KMS-11 (cell line): ENCODE results near the gene FAM111B.
A peak's percentile ranks its signal among the peaks of the same experiment; 100 is the strongest.
"Not testable (repeated sequence)": the region's sequence is repeated elsewhere in the genome, so short reads cannot be mapped to it uniquely, and the experiment has no call there.

Source experiments
- H2AFZ ChIP-seq: fragments of 200-600 bp; sonication (generic); 2 replicates; pipeline ENCODE4 v1.6.1; 2016; ENCODE audit warnings: antibody characterized with exemption, mixed run types, low read depth
- H3K27ac ChIP-seq: fragments of 200-600 bp; sonication (generic); 2 replicates; pipeline ENCODE4 v1.6.1; 2016; ENCODE audit warnings: mild to moderate bottlenecking, mixed run types
- H3K27me3 ChIP-seq: fragments of 200-600 bp; sonication (generic); 2 replicates; pipeline ENCODE4 v1.6.1; 2017; ENCODE audit warnings: mild to moderate bottlenecking, low read depth, mixed run types, moderate library complexity; ENCODE audit not compliant: insufficient read depth
- H3K36me3 ChIP-seq: fragments of 200-600 bp; sonication (generic); 2 replicates; pipeline ENCODE4 v1.6.1; 2017; ENCODE audit warnings: mild to moderate bottlenecking, mixed run types; ENCODE audit not compliant: insufficient read depth
- H3K4me1 ChIP-seq: fragments of 200-600 bp; sonication (generic); 2 replicates; pipeline ENCODE4 v1.6.1; 2016; ENCODE audit warnings: mild to moderate bottlenecking, low read depth, mixed run types; ENCODE audit not compliant: poor library complexity, severe bottlenecking
- H3K4me2 ChIP-seq: fragments of 200-600 bp; sonication (generic); 2 replicates; pipeline ENCODE4 v1.7.0; 2016; ENCODE audit warnings: mild to moderate bottlenecking, mixed run types
- H3K4me3 ChIP-seq: fragments of 200-600 bp; sonication (generic); IDR thresholded peaks from 2 replicates; pipeline ENCODE4 v1.6.1; 2017; ENCODE audit warnings: low read depth, low read length, mixed read lengths; ENCODE audit not compliant: insufficient read depth
- H3K79me2 ChIP-seq: fragments of 200-600 bp; sonication (generic); 2 replicates; pipeline ENCODE4 v1.6.1; 2016; ENCODE audit warnings: low read depth, mixed run types; ENCODE audit not compliant: insufficient read depth
- H3K9ac ChIP-seq: fragments of 200-600 bp; sonication (generic); 2 replicates; pipeline ENCODE4 v1.6.1; 2016; ENCODE audit warnings: mild to moderate bottlenecking, mixed run types
- H4K20me1 ChIP-seq: fragments of 200-600 bp; sonication (generic); 2 replicates; pipeline ENCODE4 v1.6.1; 2016; ENCODE audit warnings: mild to moderate bottlenecking, mixed run types; ENCODE audit not compliant: insufficient read depth
- CTCF ChIP-seq: fragments of 200-600 bp; sonication (generic); conservative IDR thresholded peaks from 2 replicates; pipeline ENCODE4 v1.6.1; 2017; ENCODE audit warnings: low read depth, mild to moderate bottlenecking, antibody characterized with exemption, low read length, moderate library complexity, mixed read lengths

Gene FAM111B

GRCh38 chr11:59117774-59118173 lies 10.7 kb downstream of the FAM111B start:
- no peak overlapping the region for H3K27ac ChIP-seq
- no peak overlapping the region for H2AFZ ChIP-seq
- no peak overlapping the region for H3K9ac ChIP-seq
- no peak overlapping the region for H3K4me3 ChIP-seq
- TF ChIP-seq CTCF: no peak
- no peaks in the 10 kb centered on the region for H3K79me2 ChIP-seq
- no peaks in the 10 kb centered on the region for H4K20me1 ChIP-seq
- H3K36me3 ChIP-seq: peaks cover 6% of the 10 kb centered on the region; the same call in 1 of the 2 replicates
- no peak overlapping the region for H3K4me2 ChIP-seq
- H3K4me1 ChIP-seq: no peaks in the 10 kb centered on the region
- H3K27me3 ChIP-seq: no peaks in the 10 kb centered on the region

GRCh38 chr11:59119826-59120225 lies 12.8 kb downstream of the FAM111B start:
- Histone ChIP-seq H3K4me2 (no peak overlapping the region), H3K4me3 (no peak overlapping the region), H3K79me2 (no peaks in the 10 kb centered on the region), H3K27me3 (no peaks in the 10 kb centered on the region), H4K20me1 (no peaks in the 10 kb centered on the region), H3K27ac (no peak overlapping the region), H3K36me3 (peaks cover 6% of the 10 kb centered on the region; the same call in 1 of the 2 replicates), H3K9ac (no peak overlapping the region), H2AFZ (no peak overlapping the region), H3K4me1 (no peaks in the 10 kb centered on the region)
- no peak for TF ChIP-seq CTCF

- peak overlapping the region; percentile 60; the same call in 1 of the 2 replicates for H2AFZ ChIP-seq
- H3K4me3 ChIP-seq: no peak overlapping the region
- no peak overlapping the region for H3K27ac ChIP-seq
- peaks cover 9% of the 10 kb centered on the region for H3K4me1 ChIP-seq
- peak; percentile 95 for TF ChIP-seq CTCF
- H3K79me2 ChIP-seq: no peaks in the 10 kb centered on the region
- H3K27me3 ChIP-seq: no peaks in the 10 kb centered on the region
- no peaks in the 10 kb centered on the region for H3K36me3 ChIP-seq
- H4K20me1 ChIP-seq: no peaks in the 10 kb centered on the region
- H3K4me2 ChIP-seq: peak overlapping the region; percentile 37; the same call in 1 of the 2 replicates
- H3K9ac ChIP-seq: no peak overlapping the region
Measured at GRCh38 chr11:59135648-59136461, 28.8 kb downstream of the FAM111B start.

- not testable (repeated sequence) for H3K79me2 ChIP-seq, H3K4me2 ChIP-seq, H3K36me3 ChIP-seq, H3K27ac ChIP-seq, H4K20me1 ChIP-seq, H3K4me3 ChIP-seq, H2AFZ ChIP-seq, H3K9ac ChIP-seq, H3K27me3 ChIP-seq
- H3K4me1 ChIP-seq: peaks cover 15% of the 10 kb centered on the region
Measured at GRCh38 chr11:59136551-59136950, 29.5 kb downstream of the FAM111B start.

GRCh38 chr11:59137190-59137589 lies 30.2 kb downstream of the FAM111B start:
- Histone ChIP-seq H3K4me2 (no peak overlapping the region), H2AFZ (no peak overlapping the region), H3K27me3 (no peaks in the 10 kb centered on the region), H3K27ac (no peak overlapping the region), H3K36me3 (no peaks in the 10 kb centered on the region), H3K4me1 (peaks cover 17% of the 10 kb centered on the region), H3K9ac (no peak overlapping the region), H3K4me3 (no peak overlapping the region), H4K20me1 (no peaks in the 10 kb centered on the region), H3K79me2 (0 out of 2 replicates have a peak, but pooled peaks cover 5% of the 10 kb centered on the region)
- TF ChIP-seq CTCF: no peak
